Measurements from ENCODE around the gene DERA. TPM values are rescaled to one million over a fixed set of nuclear protein-coding genes. Genes with fewer than 3 reads are reported as not detected.

DERA gene
- total RNA-seq, 1 experiment from 2014 or later = 43.1 TPM

DNA sequence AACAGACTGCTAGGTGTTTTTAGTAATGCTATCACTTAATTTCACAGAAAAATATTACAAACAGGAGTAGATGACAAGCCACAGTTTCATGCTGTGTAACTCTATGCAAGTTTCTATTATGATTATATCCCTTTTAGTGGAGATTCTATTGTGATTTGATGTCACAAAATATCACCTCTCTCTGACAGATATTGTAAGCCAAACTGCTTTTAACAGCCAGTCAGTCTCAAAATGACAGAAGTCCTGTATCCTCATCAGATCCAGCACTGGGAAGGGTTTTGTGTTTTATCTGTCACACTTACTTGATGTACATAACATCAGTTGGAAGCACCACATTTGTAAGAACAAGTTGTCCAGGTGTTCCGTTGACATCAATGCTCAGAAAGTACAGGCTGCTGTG lies 164.8 kb downstream of the DERA start:
- no peak for DNase-seq (ENCODE audit: low spot score)

GRCh38 chr12:16076557-16076956 lies 165.4 kb downstream of the DERA start:
- peak; percentile 4 for DNase-seq (ENCODE audit: low spot score)

GRCh38 chr12:16076970-16077522 lies 165.9 kb downstream of the DERA start:
- DNase-seq (ENCODE audit: low spot score) = no peak

DNA sequence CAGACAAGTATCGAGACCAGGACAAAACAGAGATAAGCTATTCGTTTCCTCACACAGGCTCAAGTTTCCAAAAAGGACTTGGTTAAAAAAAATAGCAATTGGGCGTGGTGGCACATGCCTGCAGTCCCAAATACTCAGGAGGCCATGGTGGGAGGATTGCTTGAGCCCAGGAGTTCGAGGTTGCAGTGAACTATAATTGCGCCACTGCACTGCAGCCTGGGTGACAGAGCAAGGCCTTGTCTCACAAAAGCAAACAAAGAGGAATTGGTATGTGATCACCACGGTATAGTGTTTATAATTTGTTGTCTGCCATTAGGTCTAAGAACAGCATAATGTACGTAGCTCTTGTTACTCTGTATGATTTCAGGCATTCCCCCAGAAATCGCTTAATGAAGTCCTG lies 175.3 kb downstream of the DERA start:
- DNase-seq (ENCODE audit: low spot score) = no peak

GRCh38 chr12:16086942-16087341 lies 175.8 kb downstream of the DERA start:
- DNase-seq (ENCODE audit: low spot score) = no peak

Other genes with a start within 250 kb of the DERA start
- 33.4 and 38.9 TPM in 2 replicates for gene EPS8, start 121.9 kb upstream of the DERA start, total RNA-seq (2014; rRNA removed; shearing (Covaris generic))
- gene STRAP, start 28.9 kb upstream of the DERA start, total RNA-seq (2014; rRNA removed; shearing (Covaris generic)) = 99.7 and 101 TPM in 2 replicates

All from A172 (cell line).